ENCODE data around the gene C1GALT1C1.
"Not testable (repeated sequence)": the region's sequence is repeated elsewhere in the genome, so short reads cannot be mapped to it uniquely, and the experiment has no call there.

C1GALT1C1 gene

GRCh38 chrX:120664081-120664480, 34.2 kb upstream of the C1GALT1C1 start:
- no peak for DNase-seq (ENCODE audit: low read depth)
- TF ChIP-seq CTCF (IDR thresholded peaks at IDR 0.05; ENCODE audit: low read depth, low read length, missing control alignments), result no peak
- no peak overlapping the region for H3K4me3 ChIP-seq (ENCODE audit: low read depth, low read length)
- in situ Hi-C loops (cut with HindIII; ENCODE audit: low sequenced_read_pairs), result no loop called here

- in situ Hi-C loops (cut with HindIII; ENCODE audit: low sequenced_read_pairs), result no loop called here
- TF ChIP-seq CTCF (IDR thresholded peaks at IDR 0.05; ENCODE audit: low read depth, low read length, missing control alignments), result no peak
- no peak overlapping the region for H3K4me3 ChIP-seq (ENCODE audit: low read depth, low read length)
- DNase-seq (ENCODE audit: low read depth), result no peak
These were observed 32.8 kb upstream of the C1GALT1C1 start for GRCh38 chrX:120662662-120663061.

GRCh38 chrX:120660637-120661036, 30.8 kb upstream of the C1GALT1C1 start:
- H3K4me3 ChIP-seq (ENCODE audit: low read depth, low read length), result no peak overlapping the region
- DNase-seq (ENCODE audit: low read depth), result no peak
- in situ Hi-C loops (cut with HindIII; ENCODE audit: low sequenced_read_pairs), result no loop called here
- TF ChIP-seq CTCF (IDR thresholded peaks at IDR 0.05; ENCODE audit: low read depth, low read length, missing control alignments), result no peak

- in situ Hi-C loops (cut with HindIII; ENCODE audit: low sequenced_read_pairs), result no loop called here
- no peak for DNase-seq (ENCODE audit: low read depth)
- no peak for TF ChIP-seq CTCF (IDR thresholded peaks at IDR 0.05; ENCODE audit: low read depth, low read length, missing control alignments)
- H3K4me3 ChIP-seq (ENCODE audit: low read depth, low read length), result no peak overlapping the region
These were observed 23.1 kb upstream of the C1GALT1C1 start for GRCh38 chrX:120653000-120653399.

GRCh38 chrX:120652256-120652655, 22.4 kb upstream of the C1GALT1C1 start:
- DNase-seq (ENCODE audit: low read depth); H3K4me3 ChIP-seq (ENCODE audit: low read depth, low read length); in situ Hi-C loops (cut with HindIII; ENCODE audit: low sequenced_read_pairs): not testable (repeated sequence)

- DNase-seq (ENCODE audit: low read depth), result no peak
- no peak overlapping the region for H3K4me3 ChIP-seq (ENCODE audit: low read depth, low read length)
- in situ Hi-C loops (cut with HindIII; ENCODE audit: low sequenced_read_pairs), result no loop called here
- no peak for TF ChIP-seq CTCF (IDR thresholded peaks at IDR 0.05; ENCODE audit: low read depth, low read length, missing control alignments)
These were observed 17.3 kb upstream of the C1GALT1C1 start for GRCh38 chrX:120647127-120647526.

- DNase-seq (ENCODE audit: low read depth), result no peak
- in situ Hi-C loops (cut with HindIII; ENCODE audit: low sequenced_read_pairs), result no loop called here
- TF ChIP-seq CTCF (IDR thresholded peaks at IDR 0.05; ENCODE audit: low read depth, low read length, missing control alignments), result no peak
- H3K4me3 ChIP-seq (ENCODE audit: low read depth, low read length), result no peak overlapping the region
These were observed 13.0 kb upstream of the C1GALT1C1 start for GRCh38 chrX:120642871-120643270.
